H9 (cell line): ENCODE data around the gene GJB2. TPM values are rescaled to one million over a fixed set of nuclear protein-coding genes. Genes with fewer than 3 reads are reported as not detected.

Source experiments
- DNase-seq: peaks from one replicate; pipeline ENCODE4 v3.0.0-alpha.2; 2017
- H2AFZ ChIP-seq: one replicate; pipeline ENCODE4 v1.6.1; 2013; ENCODE audit warnings: mild to moderate bottlenecking, low read length, control low read depth, moderate library complexity
- H2AK5ac ChIP-seq: 2 replicates; pipeline ENCODE4 v1.6.1; 2013; ENCODE audit warnings: low read length, control low read depth, mixed read lengths; ENCODE audit not compliant: insufficient read length
- H2BK120ac ChIP-seq: one replicate; pipeline ENCODE4 v1.6.1; 2013; ENCODE audit warnings: low read depth, mild to moderate bottlenecking, low read length, control low read depth, inconsistent platforms; ENCODE audit not compliant: poor library complexity, severe bottlenecking
- H2BK12ac ChIP-seq: 2 replicates; pipeline ENCODE4 v1.6.1; 2013; ENCODE audit warnings: low read length, control low read depth, mixed read lengths, low read depth; ENCODE audit not compliant: insufficient read length
- H2BK15ac ChIP-seq: 2 replicates; pipeline ENCODE4 v1.6.1; 2013; ENCODE audit warnings: low read depth, low read length, control low read depth
- H2BK20ac ChIP-seq: one replicate; pipeline ENCODE4 v1.6.1; 2013; ENCODE audit warnings: low read depth, mild to moderate bottlenecking, low read length, control low read depth, inconsistent platforms; ENCODE audit not compliant: poor library complexity, severe bottlenecking
- H2BK5ac ChIP-seq: 2 replicates; pipeline ENCODE4 v1.6.1; 2013; ENCODE audit warnings: low read length, control low read depth, mixed read lengths; ENCODE audit not compliant: insufficient read length
- H3K14ac ChIP-seq: 2 replicates; pipeline ENCODE4 v1.6.1; 2013; ENCODE audit warnings: low read length, control low read depth; ENCODE audit not compliant: insufficient read depth
- H3K18ac ChIP-seq: 2 replicates; pipeline ENCODE4 v1.6.1; 2013; ENCODE audit warnings: low read depth, mild to moderate bottlenecking, mixed read lengths, low read length, control low read depth; ENCODE audit not compliant: insufficient read length
- H3K23ac ChIP-seq: 2 replicates; pipeline ENCODE4 v1.6.1; 2013; ENCODE audit warnings: low read length, control low read depth, mixed read lengths, low read depth; ENCODE audit not compliant: insufficient read length
- H3K23me2 ChIP-seq: 2 replicates; pipeline ENCODE4 v1.6.1; 2013; ENCODE audit warnings: low read depth, mild to moderate bottlenecking, mixed read lengths, low read length, control low read depth; ENCODE audit not compliant: insufficient read length, poor library complexity, severe bottlenecking
- H3K27ac ChIP-seq: 2 replicates; pipeline ENCODE4 v1.5.1; 2013; ENCODE audit warnings: low read length, control low read depth, mixed read lengths, low read depth; ENCODE audit not compliant: insufficient read length
- H3K27me3 ChIP-seq: 2 replicates; pipeline ENCODE4 v1.6.1; 2013; ENCODE audit warnings: low read length, control low read depth, inconsistent platforms; ENCODE audit not compliant: insufficient read depth
- H3K4ac ChIP-seq: 2 replicates; pipeline ENCODE4 v1.6.1; 2013; ENCODE audit warnings: low read depth, mild to moderate bottlenecking, control low read depth, inconsistent platforms, low read length, moderate library complexity
- H3K4me1 ChIP-seq: 2 replicates; pipeline ENCODE4 v1.6.1; 2013; ENCODE audit warnings: low read length, control low read depth, inconsistent platforms; ENCODE audit not compliant: insufficient read depth
- H3K4me2 ChIP-seq: 2 replicates; pipeline ENCODE4 v1.6.1; 2013; ENCODE audit warnings: low read length, control low read depth, mixed read lengths; ENCODE audit not compliant: insufficient read length, insufficient read depth
- H3K56ac ChIP-seq: 2 replicates; pipeline ENCODE4 v1.6.1; 2013; ENCODE audit warnings: low read depth, mild to moderate bottlenecking, mixed read lengths, low read length, control low read depth; ENCODE audit not compliant: insufficient read length
- H3K79me1 ChIP-seq: 2 replicates; pipeline ENCODE4 v1.6.1; 2013; ENCODE audit warnings: low read depth, mild to moderate bottlenecking, moderate library complexity, low read length, control low read depth, inconsistent platforms; ENCODE audit not compliant: insufficient read depth, poor library complexity, severe bottlenecking
- H3K79me2 ChIP-seq: 2 replicates; pipeline ENCODE4 v1.6.1; 2013; ENCODE audit warnings: low read length, control low read depth, inconsistent platforms; ENCODE audit not compliant: insufficient read depth
- H3K9ac ChIP-seq: 2 replicates; pipeline ENCODE4 v1.6.1; 2013; ENCODE audit warnings: low read length, control low read depth, mixed read lengths; ENCODE audit not compliant: insufficient read length; ENCODE audit errors: extremely low read depth
- H3K9me3 ChIP-seq: one replicate; pipeline ENCODE4 v1.6.1; 2013; ENCODE audit warnings: low read depth, low read length, inconsistent platforms; ENCODE audit not compliant: control insufficient read depth
- H3T11ph ChIP-seq: one replicate; pipeline ENCODE4 v1.6.1; 2013; ENCODE audit warnings: mild to moderate bottlenecking, low read length, control low read depth, inconsistent platforms
- H4K20me1 ChIP-seq: one replicate; pipeline ENCODE4 v1.6.1; 2013; ENCODE audit not compliant: control insufficient read depth, insufficient read length, insufficient read depth
- H4K5ac ChIP-seq: 2 replicates; pipeline ENCODE4 v1.6.1; 2013; ENCODE audit warnings: low read depth, mild to moderate bottlenecking, mixed read lengths, low read length, control low read depth; ENCODE audit not compliant: insufficient read length
- H4K8ac ChIP-seq: replicated peaks from 2 replicates; pipeline ENCODE4 v1.6.1; 2013; ENCODE audit warnings: low read length, control low read depth, mixed read lengths, low read depth; ENCODE audit not compliant: insufficient read length
- H4K91ac ChIP-seq: 2 replicates; pipeline ENCODE4 v1.6.1; 2013; ENCODE audit warnings: low read depth, mild to moderate bottlenecking, moderate library complexity, mixed read lengths, low read length, control low read depth; ENCODE audit not compliant: insufficient read length
- H3K27ac Mint-ChIP-seq, 3 experiments: 2 replicates in 2 of 3; 3 replicates in 1 of 3; pipeline ENCODE4 v1.8.0; 2020 to 2021; ENCODE audit warnings: mixed read lengths in 3 of 3, mild to moderate bottlenecking in 1 of 3, moderate library complexity in 1 of 3
- H3K27me3 Mint-ChIP-seq: 2 replicates; pipeline ENCODE4 v1.8.0; 2021; ENCODE audit warnings: low read depth, mild to moderate bottlenecking, moderate library complexity, mixed read lengths
- H3K36me3 Mint-ChIP-seq, 3 experiments: 2 replicates in 2 of 3; 3 replicates in 1 of 3; pipeline ENCODE4 v1.8.0; 2020 to 2021; ENCODE audit warnings: low read depth in 3 of 3, mixed read lengths in 3 of 3; ENCODE audit not compliant: insufficient read depth in 1 of 3
- H3K4me1 Mint-ChIP-seq, 2 experiments: 2 replicates each; pipeline ENCODE4 v1.8.0; 2020; ENCODE audit warnings: mixed read lengths in 2 of 2
- H3K4me3 Mint-ChIP-seq, 2 experiments: 2 replicates in 1 of 2; 3 replicates in 1 of 2; pipeline ENCODE4 v1.8.0; 2020 to 2021; ENCODE audit warnings: mild to moderate bottlenecking in 2 of 2, mixed read lengths in 2 of 2, moderate library complexity in 1 of 2
- H3K9me3 Mint-ChIP-seq, 2 experiments: 2 replicates in 1 of 2; 3 replicates in 1 of 2; pipeline ENCODE4 v1.8.0; 2020; ENCODE audit warnings: mild to moderate bottlenecking in 2 of 2, mixed read lengths in 2 of 2, moderate library complexity in 1 of 2
- WGBS: extraction: QIAGEN DNeasy Blood & Tissue Kit; methylation state at CpG from one replicate; pipeline ENCODE4 v1.1.7; 2013; ENCODE audit warnings: missing lambda C conversion rate, low lambda C conversion rate, mixed read lengths; ENCODE audit not compliant: insufficient read length; ENCODE audit errors: extremely low coverage; 5-methylcytosine and 5-hydroxymethylcytosine counted together
- total RNA-seq: library from RNA; stranded (reverse); gene quantifications from 2 replicates; pipeline ENCODE4 v1.2.1, GENCODE V29; 2021
- TF ChIP-seq, protein P1 (sequence below): fragments of 200-600 bp; sonication (generic); conservative IDR thresholded peaks from 3 replicates; pipeline ENCODE4 v1.8.0; 2021; ENCODE audit warnings: antibody characterized with exemption, mild to moderate bottlenecking

The GJB2 gene
- total RNA-seq, 1 experiment from 2014 or later: 0.28 TPM

DNA sequence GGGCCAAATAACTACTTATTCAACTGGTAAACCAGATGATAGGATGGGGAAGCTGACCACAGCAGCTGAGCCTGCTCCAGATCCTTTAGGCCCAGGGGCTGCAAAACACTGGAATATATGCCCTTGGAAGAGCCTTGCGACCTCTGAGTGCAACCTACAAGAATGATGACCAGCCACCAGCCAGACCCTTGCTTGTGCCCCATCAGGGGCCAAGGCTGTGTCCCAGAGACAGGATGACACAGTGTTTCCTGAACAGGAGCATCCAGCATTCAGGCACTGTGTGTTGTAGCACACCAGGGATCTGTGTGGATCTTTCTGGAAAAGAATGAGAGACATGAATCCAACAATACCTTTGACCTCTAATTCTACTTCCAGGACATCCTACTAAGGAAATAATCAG, 46.4 kb downstream of the GJB2 start:
- Mint-ChIP-seq H3K9me3 (no peaks in the 10 kb centered on the region; a peak in 1 of 5 replicates), H3K4me1 (peaks cover 2 to 8% of the 10 kb centered on the region in 2 experiments; a peak in 3 of 4 replicates), H3K4me3 (no peak overlapping the region), H3K27ac (no peak overlapping the region), H3K36me3 (no peaks in the 10 kb centered on the region; a peak in 1 of 7 replicates), H3K27me3 (peaks cover 13% of the 10 kb centered on the region)
- TF ChIP-seq, protein P1, sequence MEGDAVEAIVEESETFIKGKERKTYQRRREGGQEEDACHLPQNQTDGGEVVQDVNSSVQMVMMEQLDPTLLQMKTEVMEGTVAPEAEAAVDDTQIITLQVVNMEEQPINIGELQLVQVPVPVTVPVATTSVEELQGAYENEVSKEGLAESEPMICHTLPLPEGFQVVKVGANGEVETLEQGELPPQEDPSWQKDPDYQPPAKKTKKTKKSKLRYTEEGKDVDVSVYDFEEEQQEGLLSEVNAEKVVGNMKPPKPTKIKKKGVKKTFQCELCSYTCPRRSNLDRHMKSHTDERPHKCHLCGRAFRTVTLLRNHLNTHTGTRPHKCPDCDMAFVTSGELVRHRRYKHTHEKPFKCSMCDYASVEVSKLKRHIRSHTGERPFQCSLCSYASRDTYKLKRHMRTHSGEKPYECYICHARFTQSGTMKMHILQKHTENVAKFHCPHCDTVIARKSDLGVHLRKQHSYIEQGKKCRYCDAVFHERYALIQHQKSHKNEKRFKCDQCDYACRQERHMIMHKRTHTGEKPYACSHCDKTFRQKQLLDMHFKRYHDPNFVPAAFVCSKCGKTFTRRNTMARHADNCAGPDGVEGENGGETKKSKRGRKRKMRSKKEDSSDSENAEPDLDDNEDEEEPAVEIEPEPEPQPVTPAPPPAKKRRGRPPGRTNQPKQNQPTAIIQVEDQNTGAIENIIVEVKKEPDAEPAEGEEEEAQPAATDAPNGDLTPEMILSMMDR: no peak
- no CpG with 5 or more reads among the region's 1 CpG for WGBS
- no peak overlapping the region for H2BK5ac ChIP-seq
- H3K23ac ChIP-seq: no peak overlapping the region
- no peak overlapping the region for H2BK120ac ChIP-seq
- no peak overlapping the region for H2BK20ac ChIP-seq
- H3K9me3 ChIP-seq: no peaks in the 10 kb centered on the region
- no peak overlapping the region for H3K4me2 ChIP-seq
- H4K5ac ChIP-seq: no peak overlapping the region
- no peaks in the 10 kb centered on the region for H3K79me1 ChIP-seq
- no peak overlapping the region for H2BK15ac ChIP-seq
- no peak overlapping the region for H3K18ac ChIP-seq
- no peaks in the 10 kb centered on the region for H3K79me2 ChIP-seq
- H4K91ac ChIP-seq: no peak overlapping the region
- H4K20me1 ChIP-seq: no peaks in the 10 kb centered on the region
- H3K27me3 ChIP-seq: no peaks in the 10 kb centered on the region
- no peak overlapping the region for H4K8ac ChIP-seq
- no peak overlapping the region for H3K56ac ChIP-seq
- H2AFZ ChIP-seq: no peak overlapping the region
- no peak overlapping the region for H2BK12ac ChIP-seq
- no peak overlapping the region for H3K14ac ChIP-seq
- no peak overlapping the region for H3K9ac ChIP-seq
- no peaks in the 10 kb centered on the region for H3K4me1 ChIP-seq
- no peak overlapping the region for H2AK5ac ChIP-seq
- DNase-seq: no peak
- H3K4ac ChIP-seq: no peak overlapping the region
- no peak overlapping the region for H3K27ac ChIP-seq
- H3T11ph ChIP-seq: no peak overlapping the region
- H3K23me2 ChIP-seq: no peaks in the 10 kb centered on the region
